Astrocyte (in vitro differentiated cells and primary cell): ENCODE measurements around the gene DCDC1.

Experiments
- EZH2 ChIP-seq: IDR thresholded peaks from 2 replicates; pipeline ENCODE4 v1.6.1; 2012; ENCODE audit warnings: mild to moderate bottlenecking, low read length, inconsistent platforms; ENCODE audit not compliant: insufficient read depth
- TF ChIP-seq, protein P1 (sequence below): IDR thresholded peaks from 2 replicates; pipeline ENCODE4 v1.5.1; 2011; ENCODE audit warnings: low read depth, mild to moderate bottlenecking, inconsistent platforms, low read length, moderate library complexity; ENCODE audit not compliant: insufficient read depth

DNA sequence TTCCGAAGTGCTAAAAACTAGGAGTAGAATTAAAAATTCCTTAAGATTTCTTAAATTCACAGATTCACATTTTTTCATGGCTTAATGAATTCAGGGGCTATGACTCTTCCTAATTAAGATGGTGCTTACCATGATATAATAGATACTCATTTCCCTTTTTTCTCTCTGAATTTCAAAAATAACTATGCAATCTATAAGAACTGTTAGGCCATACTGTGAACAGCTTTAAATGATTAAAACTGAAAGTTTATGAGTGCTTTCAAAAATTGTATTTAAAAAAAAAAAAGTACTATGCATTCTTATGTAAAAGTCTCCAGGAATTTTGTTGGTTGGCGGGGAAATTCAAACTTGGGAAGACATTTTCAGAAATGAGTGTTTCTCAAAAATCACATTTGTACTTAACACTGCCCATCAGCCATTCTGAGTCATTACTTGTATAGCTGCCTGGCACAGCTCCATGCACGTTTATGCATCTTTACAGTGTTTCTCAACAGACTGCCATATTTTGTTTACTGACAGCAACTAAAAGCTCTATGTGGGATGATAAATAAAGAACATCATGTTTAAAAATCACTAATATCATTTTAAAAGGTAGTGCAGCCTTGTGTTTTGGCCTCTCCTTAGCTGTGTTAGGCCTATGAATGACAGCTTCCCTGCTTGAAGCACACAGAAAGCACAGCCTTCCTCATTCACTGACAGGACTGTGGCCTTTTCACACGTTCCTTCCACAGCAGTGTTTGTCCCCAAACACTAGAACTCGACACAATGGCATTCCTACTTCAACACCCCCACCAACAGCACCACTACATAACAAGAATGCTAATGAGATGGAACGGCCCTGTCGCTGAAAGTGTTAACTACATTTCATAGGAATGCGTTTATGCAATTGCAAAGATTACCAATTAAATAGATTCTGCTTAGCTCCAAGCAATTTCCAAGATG lies 131.4 kb downstream of the DCDC1 start:
- TF ChIP-seq, protein P1, sequence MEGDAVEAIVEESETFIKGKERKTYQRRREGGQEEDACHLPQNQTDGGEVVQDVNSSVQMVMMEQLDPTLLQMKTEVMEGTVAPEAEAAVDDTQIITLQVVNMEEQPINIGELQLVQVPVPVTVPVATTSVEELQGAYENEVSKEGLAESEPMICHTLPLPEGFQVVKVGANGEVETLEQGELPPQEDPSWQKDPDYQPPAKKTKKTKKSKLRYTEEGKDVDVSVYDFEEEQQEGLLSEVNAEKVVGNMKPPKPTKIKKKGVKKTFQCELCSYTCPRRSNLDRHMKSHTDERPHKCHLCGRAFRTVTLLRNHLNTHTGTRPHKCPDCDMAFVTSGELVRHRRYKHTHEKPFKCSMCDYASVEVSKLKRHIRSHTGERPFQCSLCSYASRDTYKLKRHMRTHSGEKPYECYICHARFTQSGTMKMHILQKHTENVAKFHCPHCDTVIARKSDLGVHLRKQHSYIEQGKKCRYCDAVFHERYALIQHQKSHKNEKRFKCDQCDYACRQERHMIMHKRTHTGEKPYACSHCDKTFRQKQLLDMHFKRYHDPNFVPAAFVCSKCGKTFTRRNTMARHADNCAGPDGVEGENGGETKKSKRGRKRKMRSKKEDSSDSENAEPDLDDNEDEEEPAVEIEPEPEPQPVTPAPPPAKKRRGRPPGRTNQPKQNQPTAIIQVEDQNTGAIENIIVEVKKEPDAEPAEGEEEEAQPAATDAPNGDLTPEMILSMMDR, result no peak
- no peak for TF ChIP-seq EZH2
